Measurements from ENCODE around the gene IQGAP2.

DNA sequence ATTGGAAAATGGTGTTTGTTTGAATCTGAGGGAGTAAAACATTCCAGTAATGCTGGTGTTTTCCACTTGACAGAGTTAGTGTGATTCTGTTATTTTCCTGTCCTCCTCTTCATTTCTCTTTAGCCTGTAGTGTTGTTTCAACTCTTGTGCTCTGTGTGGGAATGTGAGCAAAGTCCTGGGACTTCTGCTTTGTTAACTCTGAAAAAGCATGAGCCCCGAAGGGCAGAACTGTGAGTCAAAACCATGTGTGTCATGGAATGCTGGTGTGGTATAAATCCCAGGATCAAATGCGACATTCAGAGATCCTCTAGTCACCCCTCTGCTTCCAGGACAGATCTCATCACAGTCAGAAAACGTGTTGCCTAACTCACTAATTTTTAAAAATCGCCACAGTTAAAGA, 321.8 kb downstream of the IQGAP2 start:
- TF ChIP-seq, protein P1, sequence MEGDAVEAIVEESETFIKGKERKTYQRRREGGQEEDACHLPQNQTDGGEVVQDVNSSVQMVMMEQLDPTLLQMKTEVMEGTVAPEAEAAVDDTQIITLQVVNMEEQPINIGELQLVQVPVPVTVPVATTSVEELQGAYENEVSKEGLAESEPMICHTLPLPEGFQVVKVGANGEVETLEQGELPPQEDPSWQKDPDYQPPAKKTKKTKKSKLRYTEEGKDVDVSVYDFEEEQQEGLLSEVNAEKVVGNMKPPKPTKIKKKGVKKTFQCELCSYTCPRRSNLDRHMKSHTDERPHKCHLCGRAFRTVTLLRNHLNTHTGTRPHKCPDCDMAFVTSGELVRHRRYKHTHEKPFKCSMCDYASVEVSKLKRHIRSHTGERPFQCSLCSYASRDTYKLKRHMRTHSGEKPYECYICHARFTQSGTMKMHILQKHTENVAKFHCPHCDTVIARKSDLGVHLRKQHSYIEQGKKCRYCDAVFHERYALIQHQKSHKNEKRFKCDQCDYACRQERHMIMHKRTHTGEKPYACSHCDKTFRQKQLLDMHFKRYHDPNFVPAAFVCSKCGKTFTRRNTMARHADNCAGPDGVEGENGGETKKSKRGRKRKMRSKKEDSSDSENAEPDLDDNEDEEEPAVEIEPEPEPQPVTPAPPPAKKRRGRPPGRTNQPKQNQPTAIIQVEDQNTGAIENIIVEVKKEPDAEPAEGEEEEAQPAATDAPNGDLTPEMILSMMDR (conservative IDR thresholded peaks at IDR 0.05; ENCODE audit: low read length): no peak
- TF ChIP-seq EZH2phosphoT487 (IDR thresholded peaks at IDR 0.05; ENCODE audit: borderline replicate concordance): no peak
